Esophagus (tissue), 2 donors: ENCODE results near the gene UBE3C. TPM values are rescaled to one million over a fixed set of nuclear protein-coding genes. Genes with fewer than 3 reads are reported as not detected.

Experiments used
- H3K27ac ChIP-seq, 2 donors: one replicate each; pipeline ENCODE4 v1.5.1; 2013; ENCODE audit warnings: low read depth in 2 of 2, mild to moderate bottlenecking in 2 of 2, inconsistent platforms in 1 of 2, low read length in 1 of 2, moderate library complexity in 1 of 2
- H3K27me3 ChIP-seq, 2 donors: one replicate each; pipeline ENCODE4 v1.6.1; 2013; ENCODE audit warnings: low read length in 2 of 2, control low read depth in 1 of 2, mild to moderate bottlenecking in 1 of 2; ENCODE audit not compliant: insufficient read depth in 2 of 2, control insufficient read depth in 1 of 2
- H3K36me3 ChIP-seq, 2 donors: one replicate each; pipeline ENCODE4 v1.6.1; 2013; ENCODE audit warnings: low read length in 1 of 2; ENCODE audit not compliant: control insufficient read depth in 2 of 2, insufficient read depth in 2 of 2
- H3K4me1 ChIP-seq, 2 donors: one replicate each; pipeline ENCODE4 v1.6.1; 2013; ENCODE audit warnings: low read length in 1 of 2; ENCODE audit not compliant: control insufficient read depth in 2 of 2, insufficient read depth in 2 of 2
- H3K4me3 ChIP-seq, 2 donors: one replicate each; pipeline ENCODE4 v1.5.1; 2013; ENCODE audit warnings: low read length in 2 of 2, mild to moderate bottlenecking in 2 of 2, low read depth in 1 of 2, moderate library complexity in 1 of 2
- H3K9me3 ChIP-seq, 2 donors: one replicate each; pipeline ENCODE4 v1.6.1; 2013; ENCODE audit warnings: mild to moderate bottlenecking in 2 of 2, low read depth in 1 of 2, low read length in 1 of 2, moderate library complexity in 1 of 2; ENCODE audit not compliant: control insufficient read depth in 2 of 2, insufficient read depth in 1 of 2
- WGBS, 2 donors: extraction: QIAGEN DNeasy Blood & Tissue Kit; methylation state at CpG; one replicate each; pipeline ENCODE4 v1.1.7; 2013; 5-methylcytosine and 5-hydroxymethylcytosine counted together
- polyA plus RNA-seq, 2 donors: library from polyadenylated mRNA; stranded (reverse); fragments of 200-250 nt; gene quantifications; one replicate each; pipeline ENCODE4 v1.2.3, GENCODE V29; 2013
- donor health status: healthy with polysubstance abuse.
- donor health status: Bipolar disorder and iron deficiency.

UBE3C gene
- polyA plus RNA-seq, 2 donors = 12.6 to 23.0 TPM

- H3K9me3 ChIP-seq = no peaks in the 10 kb centered on the region
- H3K4me1 ChIP-seq = no peaks in the 10 kb centered on the region
- H3K27me3 ChIP-seq = no peaks in the 10 kb centered on the region
- WGBS, 2 donors = 42 to 48% methylated on average over 14 of the region's 14 CpGs
- H3K36me3 ChIP-seq = no peaks in the 10 kb centered on the region
- peak overlapping the region; percentile 80 to 92 for H3K27ac ChIP-seq
- H3K4me3 ChIP-seq = no peak overlapping the region
Measured at GRCh38 chr7:157318015-157318706, 179.4 kb downstream of the UBE3C start.

Other genes starting within 250 kb of the UBE3C start
- gene LMBR1, start 245.7 kb upstream of the UBE3C start, polyA plus RNA-seq = 1 to 10 TPM; 4.4 to 7.0 TPM
- gene NOM1, start 189.2 kb upstream of the UBE3C start, polyA plus RNA-seq = 1 to 10 TPM; 7.0 to 9.2 TPM
- under 1 TPM; 0.06 to 0.08 TPM for gene MNX1, start 128.3 kb upstream of the UBE3C start, polyA plus RNA-seq
- gene DNAJB6, start 198.1 kb downstream of the UBE3C start, polyA plus RNA-seq = 100 to 1,000 TPM in 1 of 2 donors, 10 to 100 TPM in 1; 96.0 to 118 TPM